ENCODE measurements around the gene BRI3.

BRI3 gene

GRCh38 chr7:98286701-98287485 is 5.4 kb downstream of the BRI3 start:
- DNase-seq (ENCODE audit: low read depth): no peak

DNA sequence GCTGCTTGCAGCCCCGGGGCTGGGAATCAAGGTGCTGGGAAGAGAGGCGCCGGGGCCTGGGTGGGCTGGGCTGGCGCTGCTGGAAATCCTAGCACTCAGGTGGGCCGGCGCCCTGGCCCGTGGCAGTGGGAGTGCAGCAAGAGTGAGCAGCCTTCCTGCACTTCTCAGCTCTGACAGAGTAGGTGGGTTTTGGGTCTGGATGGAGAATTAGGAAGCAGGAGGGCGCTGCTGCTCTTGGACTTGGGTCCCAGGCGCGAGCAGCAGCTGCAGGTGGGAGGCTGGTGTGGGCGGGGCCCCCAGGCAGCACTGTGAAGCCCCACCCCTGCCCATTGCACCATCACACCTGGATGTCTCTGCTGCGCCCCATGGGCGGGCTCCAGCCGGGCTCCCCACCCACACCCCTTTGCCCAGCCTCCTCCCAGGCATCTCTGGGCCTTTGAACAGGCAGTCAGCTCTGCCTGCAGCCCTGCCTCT is 6.0 kb downstream of the BRI3 start:
- no peak for DNase-seq (ENCODE audit: low read depth)

DNA sequence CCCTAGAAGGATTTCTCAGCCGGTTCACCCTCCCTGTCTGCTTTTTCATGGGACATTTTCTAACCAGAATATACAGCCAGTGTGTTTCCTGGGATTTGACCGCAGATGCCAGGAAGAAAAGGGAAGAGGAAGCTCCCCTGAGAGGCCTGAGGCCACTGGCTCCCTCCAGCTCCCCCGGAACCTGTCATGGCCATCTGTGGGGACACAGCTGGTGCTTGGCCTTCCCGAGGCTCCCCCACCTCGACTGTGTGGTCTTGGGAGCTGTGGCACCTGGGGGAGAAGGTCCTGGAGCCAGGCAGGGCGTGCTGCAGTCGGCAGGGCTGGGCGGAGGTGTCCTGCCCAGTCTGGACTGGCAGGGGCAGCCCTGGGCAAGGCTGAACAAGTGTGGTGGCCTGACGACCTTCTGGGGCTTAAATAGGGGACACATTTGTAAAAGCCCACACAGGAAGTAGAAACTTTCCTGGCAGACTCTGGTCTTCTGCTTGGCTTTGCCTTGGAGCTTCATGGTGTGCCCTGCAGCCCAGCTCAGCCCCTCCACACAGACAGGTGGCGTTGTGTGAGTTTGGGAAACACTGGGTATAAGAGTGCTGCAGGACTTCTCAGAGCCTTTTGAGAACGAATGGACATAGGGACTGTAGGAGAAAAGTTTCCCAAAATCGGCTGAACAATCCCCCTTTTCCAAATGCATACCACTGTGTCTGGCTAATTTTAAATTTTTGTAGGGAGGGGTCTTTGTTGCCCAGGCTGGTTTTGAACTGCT is 6.8 kb downstream of the BRI3 start:
- no peak for DNase-seq (ENCODE audit: low read depth)

DNA sequence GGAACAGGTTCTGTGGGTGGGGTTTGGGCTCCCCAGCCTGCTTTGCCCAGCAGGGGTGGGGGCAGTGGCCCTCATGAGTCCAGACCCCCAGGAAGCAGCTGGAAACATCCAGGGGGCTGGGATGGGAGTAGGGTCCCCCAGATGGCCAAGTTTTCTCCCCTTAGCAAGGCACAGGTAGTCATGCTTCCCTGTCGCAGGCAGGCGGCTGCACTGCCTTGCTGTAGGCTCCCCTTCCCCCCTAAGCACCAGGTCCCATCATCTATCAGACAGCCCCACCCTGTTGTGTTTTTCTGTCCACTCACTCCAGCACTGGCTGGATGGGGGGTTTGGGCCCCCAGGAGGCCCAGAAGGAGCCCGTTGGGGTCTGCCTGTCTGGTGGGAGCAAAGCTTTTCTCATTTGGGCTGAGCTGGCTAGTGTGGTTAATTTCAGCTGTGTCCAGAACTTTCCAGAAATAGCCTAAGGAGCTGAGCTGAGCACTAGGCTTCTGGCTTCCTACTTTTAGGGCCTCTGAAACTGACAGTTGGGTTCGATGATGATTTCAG is 7.9 kb downstream of the BRI3 start:
- no peak for DNase-seq (ENCODE audit: low read depth)

- DNase-seq (ENCODE audit: low read depth): no peak
These were observed 10.2 kb downstream of the BRI3 start for GRCh38 chr7:98291717-98292116.

GRCh38 chr7:98293265-98293664 is 11.8 kb downstream of the BRI3 start:
- DNase-seq (ENCODE audit: low read depth): no peak

- no peak for DNase-seq (ENCODE audit: low read depth)
These were observed 12.3 kb downstream of the BRI3 start for GRCh38 chr7:98293746-98294145.

- no peak for DNase-seq (ENCODE audit: low read depth)
These were observed 12.8 kb downstream of the BRI3 start for GRCh38 chr7:98294326-98294725.

DNA sequence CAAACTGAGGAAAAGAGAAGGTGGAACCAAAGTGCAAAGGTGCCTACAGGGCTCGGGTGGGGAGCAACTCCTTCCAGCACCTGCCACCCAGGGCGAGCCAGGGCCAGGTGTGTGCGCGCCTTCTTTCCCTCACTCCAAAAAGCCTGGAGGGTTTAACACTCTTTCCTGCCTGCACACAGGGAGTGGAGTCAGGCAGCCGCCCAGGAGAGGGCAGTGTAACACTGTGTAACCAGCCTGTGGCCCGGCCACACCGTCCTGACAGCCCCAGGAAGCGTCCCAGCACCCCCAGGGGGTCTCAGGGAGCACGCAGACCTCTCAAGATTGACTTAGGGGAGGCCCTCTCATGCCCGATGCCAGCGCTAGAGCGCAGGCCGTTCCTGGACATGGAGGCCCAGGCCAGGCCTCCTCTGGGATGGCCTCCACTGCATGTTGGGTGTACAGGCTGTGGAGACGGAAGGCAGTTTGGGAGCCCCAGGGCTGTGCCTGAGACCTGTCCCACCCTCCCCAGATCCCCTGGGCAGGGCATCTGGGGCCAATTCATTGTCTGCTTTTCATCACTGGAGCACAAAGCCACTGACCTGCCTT is 13.4 kb downstream of the BRI3 start:
- DNase-seq (ENCODE audit: low read depth): no peak

- DNase-seq (ENCODE audit: low read depth): no peak
These were observed 14.1 kb downstream of the BRI3 start for GRCh38 chr7:98295467-98296192.

- DNase-seq (ENCODE audit: low read depth): no peak
These were observed 15.3 kb downstream of the BRI3 start for GRCh38 chr7:98296833-98297232.

DNA sequence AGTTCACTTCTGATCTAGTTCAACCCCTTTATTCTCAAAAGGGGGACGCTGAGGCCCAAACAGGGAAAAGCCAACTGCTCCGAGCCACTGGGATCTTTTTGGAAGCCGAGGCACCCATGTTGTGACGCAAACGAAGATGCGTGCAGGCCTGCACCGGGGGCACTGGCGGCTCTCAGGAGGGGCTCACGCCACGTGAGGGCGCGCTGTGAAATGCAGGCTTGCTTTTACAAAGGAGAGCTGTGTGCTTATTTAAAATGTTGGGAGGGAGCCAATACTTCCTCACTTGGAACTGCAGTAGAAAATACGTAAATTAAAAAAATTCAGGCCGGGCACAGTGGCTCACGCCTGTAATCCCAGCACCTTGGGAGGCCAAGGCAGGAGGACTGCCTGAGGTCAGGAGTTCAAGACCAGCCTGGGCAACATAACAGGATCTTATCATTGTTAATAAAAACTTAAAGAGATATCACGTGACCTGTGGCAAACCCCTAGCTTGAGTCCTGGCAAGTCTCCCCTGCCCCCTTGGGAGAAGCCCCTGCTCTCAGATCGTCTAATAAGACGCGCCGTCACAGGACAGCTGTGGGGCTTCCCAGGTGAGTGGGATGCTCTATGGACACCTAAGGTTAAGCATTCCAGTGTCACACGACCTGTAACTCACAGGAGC is 16.3 kb downstream of the BRI3 start:
- DNase-seq (ENCODE audit: low read depth): no peak

DNA sequence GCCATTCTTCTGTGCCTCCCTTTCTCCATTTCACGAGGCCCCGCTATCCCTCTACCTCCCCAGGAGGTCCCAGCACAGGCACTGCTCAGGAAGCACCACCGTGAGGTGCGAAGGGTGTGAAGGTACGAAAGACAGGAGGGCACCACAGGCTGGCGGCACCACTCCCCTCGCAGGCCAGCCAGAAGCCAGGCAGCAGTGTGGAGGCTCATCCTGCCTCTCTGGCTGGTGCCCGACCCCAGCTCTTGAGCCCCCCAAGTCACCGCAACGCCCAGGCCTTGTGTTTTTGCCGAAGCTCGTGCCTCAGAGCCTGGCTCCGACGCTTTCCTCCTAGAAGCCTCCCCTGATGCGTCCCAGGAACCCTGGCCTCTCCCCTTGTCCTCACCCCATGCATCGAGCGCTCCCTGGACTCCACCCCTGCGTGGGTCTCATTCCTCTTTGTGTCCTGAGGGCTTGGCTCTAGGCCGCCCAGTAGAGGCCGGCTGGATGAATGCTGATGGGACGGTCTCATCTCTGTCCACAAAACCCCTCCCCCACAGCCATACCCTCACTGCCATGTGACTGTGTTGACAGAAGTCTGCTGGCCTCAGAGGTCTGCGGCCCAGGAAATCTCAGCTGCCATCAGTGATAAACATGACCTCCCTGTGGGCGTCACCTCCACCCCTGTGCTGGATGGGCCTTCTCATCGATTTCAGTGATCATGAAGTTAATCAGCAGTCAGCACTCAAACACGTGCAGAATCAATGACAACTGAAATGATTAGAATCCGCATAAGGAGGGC is 19.3 kb downstream of the BRI3 start:
- DNase-seq (ENCODE audit: low read depth): no peak

DNA sequence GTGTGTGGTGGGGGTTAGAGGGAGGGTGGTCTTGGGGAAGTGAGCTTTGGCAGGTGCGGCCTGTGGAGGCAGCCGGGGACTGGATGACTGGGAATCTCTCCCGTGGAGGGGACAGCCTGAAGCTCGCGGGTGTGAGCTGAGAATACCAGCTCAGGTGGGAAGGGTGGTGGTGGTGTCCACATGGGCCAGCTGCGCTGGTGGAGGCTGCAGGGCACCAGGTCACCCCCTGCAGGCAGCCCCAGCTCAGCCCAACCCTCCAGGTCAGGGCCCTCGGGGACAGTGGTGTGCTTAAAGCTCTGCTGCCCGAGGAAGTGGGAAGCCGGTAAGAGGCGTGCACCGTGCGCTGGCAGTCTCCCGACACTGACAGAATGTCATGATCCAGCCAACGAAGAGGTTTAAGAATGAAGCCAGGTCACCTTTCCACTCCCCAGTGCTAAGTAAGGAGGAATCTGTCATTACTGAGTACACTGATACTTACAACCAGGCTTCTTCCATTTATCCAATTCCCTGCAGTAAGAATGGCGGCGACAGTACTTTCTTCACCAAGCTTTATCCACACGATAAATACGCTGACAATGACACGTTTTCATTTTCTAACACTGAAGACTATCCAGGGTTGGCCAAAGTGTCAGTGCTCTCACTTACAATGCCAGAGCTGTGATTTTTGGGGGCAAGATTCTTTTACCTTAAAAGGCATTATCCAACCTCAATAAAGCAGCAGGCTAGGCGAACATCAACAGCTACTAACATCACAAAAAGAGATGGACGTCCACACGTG is 20.4 kb downstream of the BRI3 start:
- no peak for DNase-seq (ENCODE audit: low read depth)

- DNase-seq (ENCODE audit: low read depth): no peak
These were observed 21.8 kb downstream of the BRI3 start for GRCh38 chr7:98303176-98303865.

GRCh38 chr7:98303906-98304305 is 22.4 kb downstream of the BRI3 start:
- no peak for DNase-seq (ENCODE audit: low read depth)

- DNase-seq (ENCODE audit: low read depth): no peak
These were observed 24.6 kb downstream of the BRI3 start for GRCh38 chr7:98305951-98306535.

GRCh38 chr7:98307971-98308466 is 26.5 kb downstream of the BRI3 start:
- no peak for DNase-seq (ENCODE audit: low read depth)

- no peak for DNase-seq (ENCODE audit: low read depth)
These were observed 28.1 kb downstream of the BRI3 start for GRCh38 chr7:98309566-98309965.
